SH-SY5Y (cell line): ENCODE data around the gene TMPRSS7.

Source experiments
- GATA2 ChIP-seq: IDR thresholded peaks from 2 replicates; pipeline ENCODE4 v1.6.1; 2011; ENCODE audit warnings: mild to moderate bottlenecking, low read depth, low read length
- GATA3 ChIP-seq: IDR thresholded peaks from 2 replicates; pipeline ENCODE4 v1.6.1; 2011; ENCODE audit warnings: low read depth, mild to moderate bottlenecking, low read length, moderate library complexity

DNA sequence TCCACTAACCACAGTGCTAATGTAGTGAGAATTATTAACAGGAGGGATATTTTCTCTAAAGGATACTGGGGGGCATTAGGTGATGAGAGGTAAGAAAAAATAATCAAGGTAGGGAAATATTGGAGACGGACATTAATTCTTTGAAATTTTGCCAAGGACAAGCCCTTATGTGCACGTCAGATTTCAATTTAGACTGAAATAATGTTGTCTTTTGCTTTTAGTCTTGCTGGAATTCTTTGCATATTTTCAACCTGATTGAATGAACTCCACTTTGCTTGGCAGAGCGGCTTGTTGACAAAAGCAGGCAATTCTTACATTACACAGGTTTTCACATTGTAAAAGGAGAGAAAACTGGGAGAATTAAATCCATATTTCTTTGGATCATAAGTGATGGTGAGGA, 26.6 kb downstream of the TMPRSS7 start:
- no peak for TF ChIP-seq GATA2
- no peak for TF ChIP-seq GATA3
